Colonic mucosa (tissue), 4 donors: ENCODE results near the gene ZNF79. TPM values are rescaled to one million over a fixed set of nuclear protein-coding genes. Genes with fewer than 3 reads are reported as not detected.
A peak's percentile ranks its signal among the peaks of the same experiment; 100 is the strongest.

Experiments used
- DNase-seq: peaks from one replicate; pipeline ENCODE4 v3.0.0-alpha.2; 2020
- H3K27ac ChIP-seq: fragments of 200-600 bp; one replicate; pipeline ENCODE4 v1.8.0; 2021
- H3K27me3 ChIP-seq: fragments of 200-600 bp; one replicate; pipeline ENCODE4 v1.8.0; 2021
- H3K36me3 ChIP-seq: fragments of 200-600 bp; one replicate; pipeline ENCODE4 v1.8.0; 2021
- H3K4me1 ChIP-seq: fragments of 200-600 bp; one replicate; pipeline ENCODE4 v1.8.0; 2021; ENCODE audit warnings: mild to moderate bottlenecking
- H3K4me3 ChIP-seq: fragments of 200-600 bp; one replicate; pipeline ENCODE4 v1.8.0; 2021
- H3K9ac ChIP-seq, 2 donors: one replicate each; pipeline ENCODE4 v1.7.0; 2013; ENCODE audit warnings: control low read depth in 2 of 2, low read depth in 2 of 2, low read length in 2 of 2
- H3K9me3 ChIP-seq: fragments of 200-600 bp; one replicate; pipeline ENCODE4 v1.8.0; 2021
- intact Hi-C: fragments of 100-400 bp; cut with DNase I; formaldehyde crosslinking; loops from one replicate; pipeline ENCODE4 v1.14.1; 2022
- total RNA-seq, 2 donors: library from RNA; stranded (reverse); fragmentation: NEBNext Ultra II Directional in 1 of 2; extraction: Animal tissue kit (Norgen Biotek cat#: 25700) in 1 of 2; gene quantifications; one replicate each; pipeline ENCODE4 v1.2.1, GENCODE V29; 2021
- TF ChIP-seq, protein P1 (sequence below): fragments of 200-600 bp; IDR thresholded peaks from one replicate; pipeline ENCODE4 v1.8.0; 2022; ENCODE audit warnings: antibody characterized with exemption, mild to moderate bottlenecking
- donor health status: healthy.
- donor health status: DM: no; HTN: no; CAD: no.
- donor health status: DM: no; HTN: no; CAD: no.

The ZNF79 gene
- total RNA-seq, 2 donors from 2014 or later: 5.8 to 6.4 TPM

DNA sequence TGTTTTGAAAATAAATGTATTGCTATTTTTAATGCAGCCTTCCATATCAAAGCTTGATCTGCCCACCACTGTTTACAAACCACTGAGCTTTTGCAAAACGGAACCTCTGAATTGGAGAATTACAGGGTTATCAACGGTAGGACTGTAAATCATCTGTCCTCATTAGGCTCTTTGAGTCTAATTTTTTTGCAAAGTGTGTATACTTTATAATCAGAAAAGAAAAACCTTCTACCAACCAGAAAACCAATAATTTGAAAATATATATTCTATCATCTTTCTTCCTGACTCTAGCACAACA, 34.0 kb upstream of the ZNF79 start:
- Histone ChIP-seq H3K27ac (no peak overlapping the region), H3K27me3 (no peaks in the 10 kb centered on the region)

DNA sequence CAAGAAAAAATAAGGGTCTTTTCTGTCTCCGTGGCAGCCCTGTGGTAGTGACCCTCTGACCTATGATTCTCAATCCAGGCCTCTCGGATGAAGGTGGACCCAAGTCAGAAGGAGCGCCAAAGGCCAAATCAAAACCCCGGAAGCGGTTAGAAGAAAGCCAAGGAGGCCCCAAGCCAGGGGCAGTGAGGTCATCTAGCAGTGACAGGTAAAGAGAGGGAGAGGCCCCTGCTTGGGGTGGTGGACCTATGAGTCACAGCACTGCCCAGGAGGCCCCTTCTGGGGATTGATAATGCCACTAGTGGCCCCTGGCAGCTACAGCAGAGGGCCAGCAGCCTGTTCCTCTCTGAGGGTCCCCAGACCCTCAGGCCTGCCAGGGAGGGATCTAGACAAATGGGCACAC, 33.6 kb upstream of the ZNF79 start:
- intact Hi-C loops: loop anchor here (10.0 kb wide), 2 partner anchors 106 to 176 kb away; no protein-coding TSS in a partner anchor
- peak overlapping the region in 1 of 2 donors; percentile 51 for H3K9ac ChIP-seq
- no peak overlapping the region for H3K4me3 ChIP-seq
- no peak for DNase-seq
- no peaks in the 10 kb centered on the region for H3K36me3 ChIP-seq
- peaks cover 3% of the 10 kb centered on the region for H3K4me1 ChIP-seq
- H3K27me3 ChIP-seq: no peaks in the 10 kb centered on the region
- H3K27ac ChIP-seq: no peak overlapping the region
- TF ChIP-seq, protein P1, sequence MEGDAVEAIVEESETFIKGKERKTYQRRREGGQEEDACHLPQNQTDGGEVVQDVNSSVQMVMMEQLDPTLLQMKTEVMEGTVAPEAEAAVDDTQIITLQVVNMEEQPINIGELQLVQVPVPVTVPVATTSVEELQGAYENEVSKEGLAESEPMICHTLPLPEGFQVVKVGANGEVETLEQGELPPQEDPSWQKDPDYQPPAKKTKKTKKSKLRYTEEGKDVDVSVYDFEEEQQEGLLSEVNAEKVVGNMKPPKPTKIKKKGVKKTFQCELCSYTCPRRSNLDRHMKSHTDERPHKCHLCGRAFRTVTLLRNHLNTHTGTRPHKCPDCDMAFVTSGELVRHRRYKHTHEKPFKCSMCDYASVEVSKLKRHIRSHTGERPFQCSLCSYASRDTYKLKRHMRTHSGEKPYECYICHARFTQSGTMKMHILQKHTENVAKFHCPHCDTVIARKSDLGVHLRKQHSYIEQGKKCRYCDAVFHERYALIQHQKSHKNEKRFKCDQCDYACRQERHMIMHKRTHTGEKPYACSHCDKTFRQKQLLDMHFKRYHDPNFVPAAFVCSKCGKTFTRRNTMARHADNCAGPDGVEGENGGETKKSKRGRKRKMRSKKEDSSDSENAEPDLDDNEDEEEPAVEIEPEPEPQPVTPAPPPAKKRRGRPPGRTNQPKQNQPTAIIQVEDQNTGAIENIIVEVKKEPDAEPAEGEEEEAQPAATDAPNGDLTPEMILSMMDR: no peak
- H3K9me3 ChIP-seq: no peaks in the 10 kb centered on the region

More for the DNA sequence above, 34.0 kb upstream of the ZNF79 start:
- no peak overlapping the region for H3K9ac ChIP-seq
- H3K36me3 ChIP-seq: no peaks in the 10 kb centered on the region
- TF ChIP-seq, protein P1: no peak
- no peak overlapping the region for H3K4me3 ChIP-seq
- no peak for DNase-seq
- H3K9me3 ChIP-seq: no peaks in the 10 kb centered on the region
- intact Hi-C loops: loop anchor here (10.0 kb wide), 2 partner anchors 105 to 175 kb away; no protein-coding TSS in a partner anchor
- peaks cover 3% of the 10 kb centered on the region for H3K4me1 ChIP-seq

DNA sequence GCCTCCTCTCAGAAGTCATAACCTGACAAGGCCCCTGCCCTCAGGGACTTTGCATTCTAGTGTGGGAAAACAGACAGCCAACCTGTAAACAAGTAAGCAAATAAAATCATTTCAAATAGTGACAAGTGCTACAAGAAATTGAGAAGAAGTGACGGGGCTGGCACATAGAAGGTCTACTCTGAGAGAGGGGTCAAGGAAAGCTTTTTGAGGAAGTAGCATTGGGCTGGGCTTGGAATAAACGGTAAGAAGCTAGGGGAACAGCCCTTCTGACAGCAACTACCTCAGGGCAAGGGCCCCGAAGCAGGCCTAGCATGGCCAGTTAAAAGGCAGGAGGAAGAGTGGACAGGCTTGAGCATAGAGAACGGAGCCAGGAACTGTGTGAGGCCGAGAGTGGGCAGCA, 32.0 kb upstream of the ZNF79 start:
- Histone ChIP-seq H3K9ac (no peak overlapping the region), H3K27ac (no peak overlapping the region), H3K27me3 (no peaks in the 10 kb centered on the region), H3K4me1 (peaks cover 7% of the 10 kb centered on the region), H3K4me3 (no peak overlapping the region), H3K9me3 (no peaks in the 10 kb centered on the region), H3K36me3 (no peaks in the 10 kb centered on the region)
- no peak for DNase-seq
- TF ChIP-seq, protein P1: no peak
- intact Hi-C loops: loop anchor here (10.0 kb wide), 2 partner anchors 107 to 177 kb away; no protein-coding TSS in a partner anchor

DNA sequence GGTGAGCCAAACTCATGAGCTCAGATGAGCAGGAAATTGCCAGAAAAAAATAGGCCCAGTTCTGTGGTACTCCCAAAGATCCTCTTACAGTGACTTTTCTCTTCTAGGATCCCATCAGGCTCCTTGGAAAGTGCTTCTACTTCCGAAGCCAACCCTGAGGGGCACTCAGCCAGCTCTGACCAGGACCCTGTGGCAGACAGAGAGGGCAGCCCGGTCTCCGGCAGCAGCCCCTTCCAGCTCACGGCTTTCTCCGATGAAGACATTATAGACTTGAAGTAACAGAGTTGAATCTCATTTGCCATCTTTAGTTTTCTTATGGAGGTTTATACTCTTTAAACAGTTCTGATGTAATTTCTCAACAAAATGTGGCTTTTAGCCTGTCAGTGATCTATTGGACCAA, 31.2 kb upstream of the ZNF79 start:
- H3K9me3 ChIP-seq: no peaks in the 10 kb centered on the region

DNA sequence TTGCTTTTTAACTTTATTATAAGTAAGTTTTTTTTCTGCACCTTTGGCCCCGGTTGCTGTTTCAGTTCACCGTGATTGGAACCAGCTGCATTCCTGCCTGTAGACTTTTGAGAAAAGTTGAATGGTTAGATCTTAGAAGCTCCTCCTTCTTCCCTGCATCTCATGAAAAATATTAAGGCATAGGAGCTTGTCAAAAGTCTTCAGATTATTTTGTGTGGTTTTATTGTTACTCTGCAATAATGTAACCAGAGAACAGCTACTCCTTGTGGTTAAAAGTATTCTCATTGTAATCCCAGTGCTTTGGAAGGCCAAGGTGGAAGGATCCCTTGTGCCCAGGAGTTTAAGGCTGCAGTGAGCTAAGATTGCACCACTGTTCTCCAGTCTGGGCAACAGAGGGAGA, 30.5 kb upstream of the ZNF79 start:
- no peaks in the 10 kb centered on the region for H3K36me3 ChIP-seq
- no peak overlapping the region for H3K4me3 ChIP-seq
- H3K9ac ChIP-seq: no peak overlapping the region
- TF ChIP-seq, protein P1: no peak
- intact Hi-C loops: loop anchor here (10.0 kb wide), 2 partner anchors 109 to 179 kb away; no protein-coding TSS in a partner anchor
- H3K27me3 ChIP-seq: no peaks in the 10 kb centered on the region
- H3K27ac ChIP-seq: no peak overlapping the region
- no peaks in the 10 kb centered on the region for H3K9me3 ChIP-seq
- H3K4me1 ChIP-seq: peaks cover 4% of the 10 kb centered on the region
- no peak for DNase-seq

More for the DNA sequence above, 31.2 kb upstream of the ZNF79 start:
- no peak for DNase-seq
- TF ChIP-seq, protein P1: no peak
- H3K4me3 ChIP-seq: no peak overlapping the region
- no peaks in the 10 kb centered on the region for H3K36me3 ChIP-seq
- intact Hi-C loops: loop anchor here (10.0 kb wide), 2 partner anchors 108 to 178 kb away; no protein-coding TSS in a partner anchor
- no peak overlapping the region for H3K9ac ChIP-seq
- no peak overlapping the region for H3K27ac ChIP-seq
- peaks cover 4% of the 10 kb centered on the region for H3K4me1 ChIP-seq
- H3K27me3 ChIP-seq: no peaks in the 10 kb centered on the region
